22Rv1 (cell line): ENCODE data around the gene ST3GAL3.

Experiments used
- H3K27ac ChIP-seq: fragments of 450-650 bp; 2 replicates; pipeline ENCODE4 v1.5.1; 2017
- ZFX ChIP-seq: fragments of 450-650 bp; IDR thresholded peaks from 2 replicates; pipeline ENCODE4 v1.6.1; 2017; ENCODE audit warnings: antibody characterized with exemption, borderline replicate concordance
- TF ChIP-seq, protein P1 (sequence below): fragments of 450-650 bp; IDR thresholded peaks from 2 replicates; pipeline ENCODE4 v1.5.1; 2017; ENCODE audit warnings: mild to moderate bottlenecking

The ST3GAL3 gene

DNA sequence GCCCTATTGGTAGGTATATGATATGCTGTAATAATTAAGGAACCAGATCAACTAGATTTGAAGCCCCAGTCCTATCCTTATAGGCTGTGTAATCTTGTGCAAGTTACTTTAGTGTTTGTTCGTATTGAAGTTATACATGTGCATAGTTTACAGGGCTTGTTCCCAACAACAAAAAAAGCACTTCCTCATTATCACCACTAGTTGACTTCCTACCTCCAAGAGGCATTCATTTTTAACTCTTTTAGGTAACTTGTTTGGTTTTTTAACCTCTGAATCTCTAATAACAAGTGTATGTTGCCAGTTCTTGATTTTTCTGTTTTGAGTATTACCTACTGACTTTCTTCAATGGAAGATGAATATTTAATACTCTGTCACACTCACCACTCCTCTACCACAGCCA lies 71.9 kb downstream of the ST3GAL3 start:
- no peak overlapping the region for H3K27ac ChIP-seq
- no peak for TF ChIP-seq ZFX
- TF ChIP-seq, protein P1, sequence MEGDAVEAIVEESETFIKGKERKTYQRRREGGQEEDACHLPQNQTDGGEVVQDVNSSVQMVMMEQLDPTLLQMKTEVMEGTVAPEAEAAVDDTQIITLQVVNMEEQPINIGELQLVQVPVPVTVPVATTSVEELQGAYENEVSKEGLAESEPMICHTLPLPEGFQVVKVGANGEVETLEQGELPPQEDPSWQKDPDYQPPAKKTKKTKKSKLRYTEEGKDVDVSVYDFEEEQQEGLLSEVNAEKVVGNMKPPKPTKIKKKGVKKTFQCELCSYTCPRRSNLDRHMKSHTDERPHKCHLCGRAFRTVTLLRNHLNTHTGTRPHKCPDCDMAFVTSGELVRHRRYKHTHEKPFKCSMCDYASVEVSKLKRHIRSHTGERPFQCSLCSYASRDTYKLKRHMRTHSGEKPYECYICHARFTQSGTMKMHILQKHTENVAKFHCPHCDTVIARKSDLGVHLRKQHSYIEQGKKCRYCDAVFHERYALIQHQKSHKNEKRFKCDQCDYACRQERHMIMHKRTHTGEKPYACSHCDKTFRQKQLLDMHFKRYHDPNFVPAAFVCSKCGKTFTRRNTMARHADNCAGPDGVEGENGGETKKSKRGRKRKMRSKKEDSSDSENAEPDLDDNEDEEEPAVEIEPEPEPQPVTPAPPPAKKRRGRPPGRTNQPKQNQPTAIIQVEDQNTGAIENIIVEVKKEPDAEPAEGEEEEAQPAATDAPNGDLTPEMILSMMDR: peak; percentile 24

DNA sequence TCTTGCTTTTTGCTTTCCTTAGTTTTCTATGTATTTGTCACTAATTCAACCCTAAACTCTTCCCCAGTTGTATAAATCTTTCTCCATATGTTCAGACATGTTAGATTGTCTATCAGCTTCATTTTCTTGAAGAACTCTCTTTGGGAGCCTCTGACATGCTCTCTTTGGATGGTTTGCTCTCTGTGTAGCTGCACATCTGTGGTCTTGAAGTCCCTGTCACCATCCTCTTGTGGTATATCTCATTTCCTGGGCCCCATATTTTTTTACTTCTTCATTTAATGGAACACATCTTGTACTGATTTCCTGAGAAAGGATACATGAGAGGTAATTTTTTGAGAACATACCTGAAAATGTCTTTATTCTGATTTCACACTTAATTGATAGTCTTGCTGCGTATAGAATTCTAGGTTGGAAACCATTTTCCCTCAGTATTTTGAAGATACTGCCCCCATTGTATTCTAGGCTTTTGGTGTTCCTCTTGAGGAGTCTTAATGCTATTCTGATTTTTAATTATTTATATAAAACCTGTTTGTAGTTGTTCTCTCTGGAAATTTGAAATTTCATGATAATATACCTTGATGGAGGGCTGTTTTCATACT lies 72.6 kb downstream of the ST3GAL3 start:
- H3K27ac ChIP-seq: no peak overlapping the region
- TF ChIP-seq, protein P1: no peak
- no peak for TF ChIP-seq ZFX

DNA sequence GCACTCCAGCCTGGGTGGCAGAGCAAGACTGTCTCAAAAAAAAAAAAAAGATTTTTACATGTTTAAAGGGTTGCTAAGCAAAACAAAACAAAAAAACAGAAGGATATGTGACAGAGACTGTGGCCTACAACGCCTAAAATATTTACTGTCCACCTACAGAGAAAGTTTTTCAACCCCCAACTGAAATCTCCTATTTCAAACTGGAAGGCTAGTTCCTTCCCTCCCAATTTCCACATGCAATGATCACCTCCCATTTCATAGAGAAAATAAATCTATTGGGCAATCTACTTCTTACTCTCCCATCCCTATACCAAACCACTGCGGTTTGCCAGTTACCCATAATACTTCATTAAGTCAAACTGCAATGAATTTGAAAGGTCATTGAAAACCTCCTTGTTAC lies 74.2 kb downstream of the ST3GAL3 start:
- no peak for TF ChIP-seq ZFX
- TF ChIP-seq, protein P1: no peak

DNA sequence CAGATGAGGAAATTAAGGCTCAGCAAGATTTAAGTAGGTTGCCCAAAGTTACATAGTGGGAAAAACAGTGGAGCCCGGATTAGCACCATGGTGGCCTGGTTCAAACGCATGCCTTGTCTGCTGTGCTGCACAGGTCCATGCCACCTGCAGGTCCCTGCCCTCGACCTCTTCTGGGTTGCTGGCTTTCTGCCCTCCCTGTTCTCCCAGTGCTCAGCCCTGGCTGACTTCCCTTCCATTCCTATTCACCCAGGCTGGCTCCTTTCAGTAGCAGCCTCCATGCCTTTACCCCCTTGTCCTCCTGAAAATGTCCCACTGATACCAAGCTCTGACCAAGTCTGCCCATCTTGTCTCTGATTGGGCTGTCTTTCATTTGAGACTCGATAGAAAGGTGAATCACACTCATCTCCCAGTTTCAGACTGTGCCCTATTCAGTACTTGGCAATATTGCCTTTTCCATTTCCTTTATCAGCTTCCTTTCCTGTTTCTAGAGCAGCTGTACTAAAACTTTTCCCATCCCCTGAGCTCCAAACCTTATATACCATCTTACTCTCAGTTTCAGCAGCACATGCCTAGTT lies 75.8 kb downstream of the ST3GAL3 start:
- no peak overlapping the region for H3K27ac ChIP-seq
- no peak for TF ChIP-seq ZFX
- TF ChIP-seq, protein P1: no peak

More for the DNA sequence above, 74.2 kb downstream of the ST3GAL3 start:
- no peak overlapping the region for H3K27ac ChIP-seq

DNA sequence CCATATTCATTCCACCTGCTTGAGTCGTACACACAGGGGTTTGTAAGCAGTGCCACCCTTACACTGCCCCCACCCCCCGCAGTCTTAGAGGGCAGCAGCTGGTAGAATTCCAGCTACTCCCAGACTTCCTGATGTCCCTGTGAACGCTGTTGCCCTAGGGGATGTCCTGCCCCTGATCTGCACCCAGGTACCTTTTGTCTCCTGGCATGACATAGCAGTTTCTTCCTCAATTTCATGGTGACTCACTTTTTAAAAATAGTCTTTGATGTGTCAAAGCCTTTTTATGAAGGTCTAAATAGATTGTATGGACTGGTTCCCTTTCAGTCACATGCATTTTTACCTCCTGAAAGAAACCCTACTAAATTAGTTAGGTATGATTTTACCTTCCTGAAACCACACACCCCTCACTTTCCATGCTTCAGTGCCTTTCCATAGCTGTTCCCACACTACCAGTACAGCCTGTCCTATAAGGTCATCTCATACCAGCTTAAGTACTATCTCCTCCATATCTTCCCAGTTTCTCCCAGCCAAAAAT lies 76.4 kb downstream of the ST3GAL3 start:
- H3K27ac ChIP-seq: no peak overlapping the region
- TF ChIP-seq ZFX: no peak

DNA sequence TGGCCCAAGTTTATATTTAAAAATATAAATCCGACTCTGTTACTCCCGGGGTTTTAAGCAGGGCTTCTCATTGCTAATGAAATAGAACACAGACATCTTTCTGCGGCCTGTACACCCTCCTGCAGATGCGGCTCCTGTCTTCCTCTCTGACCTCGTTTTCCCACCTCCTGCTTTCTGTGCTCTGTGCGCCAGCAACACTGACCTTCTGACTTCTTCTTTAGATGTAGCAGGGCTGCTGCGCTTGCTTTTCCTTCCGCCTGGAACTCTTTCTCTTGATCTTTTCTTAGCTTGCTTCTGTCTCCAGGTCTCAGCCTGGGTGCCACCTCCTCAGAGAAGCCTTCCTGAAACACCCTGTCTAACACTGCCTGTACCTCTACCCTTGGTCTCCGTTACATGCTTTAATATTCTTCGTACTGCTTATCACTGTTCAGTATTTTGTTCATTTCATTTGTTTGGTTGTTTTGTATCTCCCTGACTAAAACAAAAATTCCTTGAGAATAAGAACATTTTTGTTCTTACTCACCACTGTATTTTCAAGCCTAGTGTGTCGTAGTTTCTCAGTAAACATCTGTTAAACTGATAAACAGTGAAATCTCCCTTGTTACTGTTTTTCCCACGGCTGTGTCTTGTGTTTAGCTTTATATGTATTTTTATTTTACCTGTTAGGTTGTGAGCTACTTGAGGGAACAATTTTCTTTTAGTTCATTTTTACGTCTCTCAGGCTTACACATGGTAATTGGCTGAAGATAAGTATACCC lies 79.0 kb downstream of the ST3GAL3 start:
- H3K27ac ChIP-seq: no peak overlapping the region
- TF ChIP-seq, protein P1: no peak

DNA sequence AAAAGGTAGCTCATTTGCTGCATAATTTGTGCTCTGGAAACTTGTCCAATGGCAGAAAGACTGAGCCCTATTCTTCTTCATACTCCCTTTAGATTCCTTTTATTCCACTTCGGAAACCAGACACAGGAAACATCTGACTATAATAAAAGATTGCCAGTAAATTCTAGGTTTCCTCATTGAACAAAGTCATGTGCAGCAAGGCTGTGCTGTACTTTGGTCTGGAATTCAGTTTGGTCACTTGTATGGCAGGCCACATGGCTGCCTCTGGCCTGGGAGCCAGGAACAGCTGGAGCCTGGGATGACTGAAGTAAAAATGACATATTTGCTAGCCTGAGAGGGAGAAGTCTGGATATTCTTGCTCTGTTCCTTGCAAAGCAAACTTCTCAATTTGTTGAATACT lies 79.6 kb downstream of the ST3GAL3 start:
- TF ChIP-seq, protein P1: no peak
- no peak for TF ChIP-seq ZFX
- H3K27ac ChIP-seq: no peak overlapping the region
